ENCODE results near the gene ATE1. TPM values are rescaled to one million over a fixed set of nuclear protein-coding genes. Genes with fewer than 3 reads are reported as not detected.

ATE1 gene
- total and polyA plus RNA-seq, 2 donors (not counting 1 experiment from before 2014, with no cell fraction given): 8.2 to 32.0 TPM

- no peaks in the 10 kb centered on the region for H3K79me2 ChIP-seq (ENCODE audit: control insufficient read depth, insufficient read depth, low read length)
- CTCF ChIA-PET: no interaction called here
- H3K27me3 ChIP-seq (replicated peaks in 1 of 4; ENCODE audit: control extremely low read depth in 1 of 4, control insufficient read depth in 3 of 4, insufficient read depth in 4 of 4, low read length in 3 of 4): no peaks in the 10 kb centered on the region
- H3K27me3 Mint-ChIP-seq: no peaks in the 10 kb centered on the region
- intact Hi-C loops (cut with micrococcal nuclease): no loop called here
- H3K4me3 ChIP-seq (ENCODE audit: control extremely low read depth in 1 of 5, extremely low read depth in 1 of 5, insufficient read depth in 1 of 5, low read depth in 2 of 5, low read length in 4 of 5): no peak overlapping the region
- no peaks in the 10 kb centered on the region for H3K4me1 Mint-ChIP-seq
- DNase-seq (no peak), ATAC-seq (ENCODE audit: low read depth) (no peak)
- H3K9me3 Mint-ChIP-seq (ENCODE audit: insufficient read depth): peaks cover 6% of the 10 kb centered on the region
- no peak overlapping the region for H3K4me2 ChIP-seq (replicated peaks; ENCODE audit: low read depth, low read length, poor library complexity, severe bottlenecking)
- H3K4me1 ChIP-seq (ENCODE audit: control insufficient read depth in 2 of 2, insufficient read depth in 2 of 2, low read length in 2 of 2): no peaks in the 10 kb centered on the region
- no peaks in the 10 kb centered on the region for H3K36me3 ChIP-seq (replicated peaks in 1 of 2; ENCODE audit: control extremely low read depth in 1 of 2, control insufficient read depth in 1 of 2, extremely low read depth in 1 of 2, insufficient read depth in 2 of 2, low read length in 1 of 2)
- no peak for TF ChIP-seq CTCF (IDR thresholded peaks at IDR 0.05)
- TF ChIP-seq EZH2 (IDR thresholded peaks at IDR 0.05; ENCODE audit: borderline replicate concordance, insufficient read depth, low read depth, low read length, poor library complexity, severe bottlenecking): no peak
- H3K4me3 Mint-ChIP-seq: no peak overlapping the region
- no peak overlapping the region for H3K9ac ChIP-seq (ENCODE audit: low read length)
- no peaks in the 10 kb centered on the region for H4K20me1 ChIP-seq (ENCODE audit: control insufficient read depth, insufficient read depth, low read length, poor library complexity, severe bottlenecking)
- H3K27ac ChIP-seq (ENCODE audit: low read length in 2 of 2): no peak overlapping the region
- no peak overlapping the region for H3K27ac Mint-ChIP-seq
- WGBS (ENCODE audit: insufficient coverage): 93% methylated on average over 12 of the region's 12 CpGs
- peaks cover 0 to 6% (median 4%) of the 10 kb centered on the region in 3 donors for H3K9me3 ChIP-seq (ENCODE audit: control extremely low read depth in 1 of 3, control insufficient read depth in 2 of 3, insufficient read depth in 1 of 3, low read length in 2 of 3)
- H2AFZ ChIP-seq (ENCODE audit: insufficient read depth, low read depth, low read length, poor library complexity, severe bottlenecking): no peak overlapping the region
- POLR2A ChIA-PET: no interaction called here
Measured at GRCh38 chr10:121698902-121699301, 228.9 kb downstream of the ATE1 start.

- TF ChIP-seq EZH2 (IDR thresholded peaks at IDR 0.05; ENCODE audit: borderline replicate concordance, insufficient read depth, low read depth, low read length, poor library complexity, severe bottlenecking): no peak
- no peak for TF ChIP-seq CTCF (IDR thresholded peaks at IDR 0.05)
- DNase-seq (no peak), ATAC-seq (ENCODE audit: low read depth) (no peak)
- Histone ChIP-seq H3K27me3 (replicated peaks in 1 of 4; ENCODE audit: control extremely low read depth in 1 of 4, control insufficient read depth in 3 of 4, insufficient read depth in 4 of 4, low read length in 3 of 4) (no peaks in the 10 kb centered on the region), H3K27ac (ENCODE audit: low read length in 2 of 2) (no peak overlapping the region), H3K79me2 (ENCODE audit: control insufficient read depth, insufficient read depth, low read length) (no peaks in the 10 kb centered on the region), H3K9ac (ENCODE audit: low read length) (no peak overlapping the region), H2AFZ (ENCODE audit: insufficient read depth, low read depth, low read length, poor library complexity, severe bottlenecking) (no peak overlapping the region), H3K4me1 (ENCODE audit: control insufficient read depth in 2 of 2, insufficient read depth in 2 of 2, low read length in 2 of 2) (no peaks in the 10 kb centered on the region), H3K4me2 (replicated peaks; ENCODE audit: low read depth, low read length, poor library complexity, severe bottlenecking) (no peak overlapping the region), H3K36me3 (replicated peaks in 1 of 2; ENCODE audit: control extremely low read depth in 1 of 2, control insufficient read depth in 1 of 2, extremely low read depth in 1 of 2, insufficient read depth in 2 of 2, low read length in 1 of 2) (no peaks in the 10 kb centered on the region), H3K9me3 (ENCODE audit: control extremely low read depth in 1 of 3, control insufficient read depth in 2 of 3, insufficient read depth in 1 of 3, low read length in 2 of 3) (peaks cover 0 to 6% (median 4%) of the 10 kb centered on the region in 3 donors), H3K4me3 (ENCODE audit: control extremely low read depth in 1 of 5, extremely low read depth in 1 of 5, insufficient read depth in 1 of 5, low read depth in 2 of 5, low read length in 4 of 5) (no peak overlapping the region), H4K20me1 (ENCODE audit: control insufficient read depth, insufficient read depth, low read length, poor library complexity, severe bottlenecking) (no peaks in the 10 kb centered on the region)
- Mint-ChIP-seq H3K4me3 (no peak overlapping the region), H3K4me1 (no peaks in the 10 kb centered on the region), H3K9me3 (ENCODE audit: insufficient read depth) (peaks cover 6% of the 10 kb centered on the region), H3K27me3 (no peaks in the 10 kb centered on the region), H3K27ac (no peak overlapping the region)
- intact Hi-C loops (cut with micrococcal nuclease): no loop called here
- ChIA-PET POLR2A (no interaction called here), CTCF (no interaction called here)
- 94% methylated on average over 4 of the region's 7 CpGs for WGBS (ENCODE audit: insufficient coverage)
Measured at GRCh38 chr10:121698336-121698735, 229.5 kb downstream of the ATE1 start.

Data from B cell (primary cell).